SK-N-SH (cell line): ENCODE results near the gene STRC.
"Not testable (repeated sequence)": the region's sequence is repeated elsewhere in the genome, so short reads cannot be mapped to it uniquely, and the experiment has no call there.

Source experiments
- CTCF ChIP-seq: fragments of 200-600 bp; sonication (generic); IDR thresholded peaks from 2 replicates; pipeline ENCODE4 v1.6.1; 2017; ENCODE audit warnings: antibody characterized with exemption, mild to moderate bottlenecking, moderate library complexity
- GATA2 ChIP-seq: sonication (generic); formaldehyde crosslinking; IDR thresholded peaks from 2 replicates; pipeline ENCODE4 v1.5.0; 2020; ENCODE audit warnings: mild to moderate bottlenecking, missing genetic modification reagents
- NFIC ChIP-seq: IDR thresholded peaks from 2 replicates; pipeline ENCODE4 v1.4.0; 2012; ENCODE audit warnings: borderline replicate concordance
- REST ChIP-seq: IDR thresholded peaks from 2 replicates; pipeline ENCODE4 v1.6.1; 2012; ENCODE audit warnings: mild to moderate bottlenecking, low read depth, low read length, moderate library complexity
- RFX5 ChIP-seq: IDR thresholded peaks from 2 replicates; pipeline ENCODE4 v1.6.1; 2012; ENCODE audit warnings: mild to moderate bottlenecking, improper control_type of control experiment, low read length
- USF2 ChIP-seq: fragments of 150-350 bp; IDR thresholded peaks from 2 replicates; pipeline ENCODE4 v1.6.1; 2017; ENCODE audit warnings: antibody characterized with exemption, low read length, low read depth, borderline replicate concordance

- not testable (repeated sequence) for TF ChIP-seq GATA2 (CRISPR knock-in tag); CTCF; RFX5; USF2; NFIC; REST
These were observed 44.0 kb downstream of the STRC start for GRCh38 chr15:43574607-43575006.
